Cardiac septum (tissue), 1 donor: ENCODE data around the gene ARHGEF11. TPM values are rescaled to one million over a fixed set of nuclear protein-coding genes. Genes with fewer than 3 reads are reported as not detected.
"Not testable (repeated sequence)": the region's sequence is repeated elsewhere in the genome, so short reads cannot be mapped to it uniquely, and the experiment has no call there.

Experiments
- DNase-seq: peaks from one replicate; pipeline ENCODE4 v3.0.0-alpha.2; 2020; ENCODE audit warnings: low spot score
- intact Hi-C: fragments of 100-400 bp; cut with DNase I; formaldehyde crosslinking; loops from one replicate; pipeline ENCODE4 v1.14.0; 2022
- total RNA-seq: library from RNA; stranded (reverse); fragmentation: NEBNext Ultra II Directional; extraction: Animal tissue kit (Norgen Biotek cat#: 25700); gene quantifications from one replicate; pipeline ENCODE4 v1.2.1, GENCODE V29; 2021
- donor health status: DM: no; HTN: no; CAD: no.

The ARHGEF11 gene
- total RNA-seq, 1 donor from 2014 or later: 29.8 TPM

- intact Hi-C loops: no loop called here
- no peak for DNase-seq
Measured at GRCh38 chr1:156938813-156939212, 106.7 kb downstream of the ARHGEF11 start.

- DNase-seq: no peak
- intact Hi-C loops: no loop called here
Measured at GRCh38 chr1:156937883-156938282, 107.7 kb downstream of the ARHGEF11 start.

- intact Hi-C loops: no loop called here
- DNase-seq: no peak
Measured at GRCh38 chr1:156936721-156937220, 108.8 kb downstream of the ARHGEF11 start.

GRCh38 chr1:156936191-156936590 lies 109.4 kb downstream of the ARHGEF11 start:
- intact Hi-C loops: no loop called here
- no peak for DNase-seq

GRCh38 chr1:156935505-156936128 lies 109.9 kb downstream of the ARHGEF11 start:
- DNase-seq: no peak
- intact Hi-C loops: no loop called here

GRCh38 chr1:156933136-156933535 lies 112.4 kb downstream of the ARHGEF11 start:
- no peak for DNase-seq
- intact Hi-C loops: no loop called here

- intact Hi-C loops: no loop called here
- DNase-seq: no peak
Measured at GRCh38 chr1:156931974-156932710, 113.4 kb downstream of the ARHGEF11 start.

GRCh38 chr1:156931211-156931952 lies 114.2 kb downstream of the ARHGEF11 start:
- intact Hi-C loops: no loop called here
- no peak for DNase-seq

- no peak for DNase-seq
- intact Hi-C loops: no loop called here
Measured at GRCh38 chr1:156930483-156930882, 115.1 kb downstream of the ARHGEF11 start.

GRCh38 chr1:156929596-156930238 lies 115.8 kb downstream of the ARHGEF11 start:
- DNase-seq: no peak
- intact Hi-C loops: loop anchor here (5.0 kb wide), 1 partner anchor 87 kb away; no protein-coding TSS in a partner anchor

- intact Hi-C loops: loop anchor here (5.0 kb wide), 1 partner anchor 86 kb away; no protein-coding TSS in a partner anchor
- DNase-seq: no peak
Measured at GRCh38 chr1:156928043-156928602, 117.4 kb downstream of the ARHGEF11 start.

- DNase-seq: no peak
- intact Hi-C loops: loop anchor here (2.0 to 5.0 kb wide), 2 partner anchors 85 to 131 kb away; no protein-coding TSS in a partner anchor
Measured at GRCh38 chr1:156927215-156928042, 118.1 kb downstream of the ARHGEF11 start.

- not testable (repeated sequence) for DNase-seq
- intact Hi-C loops: loop anchor here (2.0 to 5.0 kb wide), 2 partner anchors 84 to 130 kb away; no protein-coding TSS in a partner anchor
Measured at GRCh38 chr1:156926695-156927094, 118.8 kb downstream of the ARHGEF11 start.

- intact Hi-C loops: loop anchor here (2.0 to 5.0 kb wide), 2 partner anchors 84 to 129 kb away; no protein-coding TSS in a partner anchor
- no peak for DNase-seq
Measured at GRCh38 chr1:156926175-156926574, 119.4 kb downstream of the ARHGEF11 start.

- intact Hi-C loops: loop anchor here (2.0 to 5.0 kb wide), 2 partner anchors 83 to 129 kb away; no protein-coding TSS in a partner anchor
- no peak for DNase-seq
Measured at GRCh38 chr1:156925154-156926010, 120.2 kb downstream of the ARHGEF11 start.

GRCh38 chr1:156924478-156925153 lies 120.9 kb downstream of the ARHGEF11 start:
- DNase-seq: no peak
- intact Hi-C loops: loop anchor here (5.0 kb wide), 1 partner anchor 82 kb away; no protein-coding TSS in a partner anchor
